Heart left ventricle (tissue), 16 donors: ENCODE results near the gene RND3. TPM values are rescaled to one million over a fixed set of nuclear protein-coding genes. Genes with fewer than 3 reads are reported as not detected.
A peak's percentile ranks its signal among the peaks of the same experiment; 100 is the strongest.

Experiments
- ATAC-seq, 4 donors: fragments of 200-7000 bp; cut with Tn5 transposase; one replicate each; pipeline ENCODE4 v1.9.1; 2020 to 2022; ENCODE audit warnings: moderate library complexity in 4 of 4, mild to moderate bottlenecking in 3 of 4, moderate number of reproducible peaks in 1 of 4
- DNase-seq, 5 donors: peaks; one replicate each; pipeline ENCODE4 v3.0.0-alpha.2; 2020
- H3K27ac ChIP-seq, 12 donors: fragments of 200-600 bp; sonication (generic) in 4 of 12; one replicate each; pipeline versions ENCODE4 v1.5.0 to v1.8.0; 2016 to 2022; ENCODE audit warnings: mild to moderate bottlenecking in 2 of 12
- H3K27me3 ChIP-seq, 9 donors: fragments of 200-600 bp; sonication (generic) in 2 of 9; one replicate each; pipeline versions ENCODE4 v1.5.1 to v1.8.0; 2016 to 2022; ENCODE audit warnings: mild to moderate bottlenecking in 3 of 9
- H3K36me3 ChIP-seq, 9 donors: fragments of 200-600 bp; sonication (generic) in 2 of 9; one replicate each; pipeline versions ENCODE4 v1.5.0 to v1.8.0; 2018 to 2022; ENCODE audit warnings: mild to moderate bottlenecking in 2 of 9
- H3K4me1 ChIP-seq, 12 donors: fragments of 200-600 bp; sonication (generic) in 4 of 12; one replicate each; pipeline versions ENCODE4 v1.5.0 to v1.8.0; 2016 to 2022; ENCODE audit warnings: mild to moderate bottlenecking in 3 of 12
- H3K4me3 ChIP-seq, 12 donors: fragments of 200-600 bp; sonication (generic) in 4 of 12; one replicate each; pipeline versions ENCODE4 v1.5.0 to v1.8.0; 2017 to 2022; ENCODE audit warnings: mild to moderate bottlenecking in 9 of 12, moderate library complexity in 4 of 12
- H3K9me3 ChIP-seq, 12 donors: fragments of 200-600 bp; sonication (generic) in 4 of 12; one replicate each; pipeline versions ENCODE4 v1.5.0 to v1.8.0; 2016 to 2022; ENCODE audit warnings: mild to moderate bottlenecking in 1 of 12
- POLR2A ChIP-seq, 2 donors: fragments of 450-650 bp; IDR thresholded peaks; one replicate each; pipeline ENCODE4 v1.6.1; 2017; ENCODE audit warnings: antibody characterized with exemption in 2 of 2, mild to moderate bottlenecking in 2 of 2, moderate library complexity in 2 of 2
- WGBS, 4 donors: extraction: QIAGEN DNeasy Blood & Tissue Kit in 2 of 4; methylation state at CpG; one replicate each; pipeline versions ENCODE4 v1.1.5 to v1.1.7; 2013 to 2018; 5-methylcytosine and 5-hydroxymethylcytosine counted together
- intact Hi-C, 10 donors: fragments of 100-400 bp; cut with DNase I; formaldehyde crosslinking; loops; one replicate each; pipeline versions ENCODE4 v1.11.1 to v1.14.2; 2022
- polyA plus RNA-seq, 2 donors: library from polyadenylated mRNA; stranded (reverse); fragments of 200-250 nt; gene quantifications; one replicate each; pipeline ENCODE4 v1.2.3, GENCODE V29; 2013
- total RNA-seq, 9 donors: library from RNA; depleted of rRNA in 2 of 9; stranded (reverse); fragments of >200 nt in 2 of 9; fragmentation: NEBNext Ultra II Directional in 3 of 9; extraction: Animal tissue kit (Norgen Biotek cat#: 25700) in 3 of 9; gene quantifications; one replicate each; pipeline versions ENCODE4 v1.1.0 to v1.2.4, GENCODE V29; 2016 to 2023
- TF ChIP-seq, protein P1 (sequence below), 12 donors: fragments of 200-600 bp; sonication (generic) in 4 of 12; IDR thresholded peaks; one replicate each; pipeline versions ENCODE4 v1.5.0 to v1.8.0; 2018 to 2022; ENCODE audit warnings: antibody characterized with exemption in 12 of 12, mild to moderate bottlenecking in 5 of 12
- donor health status: ischemic (EF 13 %, LVEDD 7.1; RV severe dilation, severe dysfunction).
- donor health status: healthy with polysubstance abuse.
- donor health status: DM: no; HTN: yes; CAD: no.
- donor health status: DM: no; HTN: no; CAD: no.
- donor health status: ischemic (EF 25% LVEDD 6.9; RV normal size, moderate dysfunction).
- donor health status: ischemic (EF 25% LVEDD 5.7; RV mildly dilated, moderate dysfunction).
- donor health status: healthy.
- donor health status: DM: yes; HTN: yes; CAD: no.
- donor health status: ischemic (EF 35%, LVEDD 5.7; RV mildly dilated, moderate dysfunction).
- donor health status: nonischemic (EF 11% LVEDD 7.7; RV severe dilation, severe dysfunction).
- donor health status: DM: yes; HTN: yes; CAD: no.
- donor health status: PGD.
- donor health status: ischemic (EF 29% LVEDD 5.4; RV normal size, mild dysfunction).
- donor health status: nonischemic (EF 23%, LVEDD 6.1; RV moderate dilation, normal function).

The RND3 gene
- total and polyA plus RNA-seq, 11 donors = 16.8 to 40.1 (median 30.2) TPM

- DNase-seq = peak in 1 of 5 donors; percentile 34
- 7 to 23% (median 16%) methylated on average over 7 of the region's 7 CpGs for WGBS, 4 donors
- intact Hi-C loops = loop anchor here (5.0 to 10.0 kb wide), 12 partner anchors 57 to 887 kb away; no protein-coding TSS in a partner anchor
Measured at GRCh38 chr2:150484461-150485021, 2.9 kb downstream of the RND3 start.

DNA sequence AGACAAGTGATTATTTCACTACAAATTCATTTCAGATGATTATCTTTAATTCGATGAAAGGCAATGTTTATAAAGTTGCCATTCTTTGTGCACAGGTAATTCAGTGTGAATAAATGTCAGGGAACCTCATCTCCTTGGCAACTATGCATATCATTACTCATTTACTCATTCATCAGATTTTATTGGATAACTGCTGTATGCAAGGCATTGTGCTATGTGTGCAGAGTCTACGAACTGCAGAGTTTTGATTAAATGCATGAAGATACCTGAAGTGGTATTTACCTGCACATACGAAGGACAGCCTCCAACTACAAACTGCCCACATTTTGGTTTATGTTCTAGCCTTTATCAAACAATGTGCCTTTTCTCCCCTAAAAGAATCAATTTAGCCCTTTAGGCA lies 3.5 kb downstream of the RND3 start:
- 48 to 61% (median 49%) methylated on average over 3 of the region's 3 CpGs for WGBS, 4 donors
- Histone ChIP-seq H3K9me3 (no peaks in the 10 kb centered on the region), H3K27me3 (peaks cover 0 to 17% (median 0%) of the 10 kb centered on the region in 9 donors), H3K27ac (peak overlapping the region in 11 of 12 donors; percentile 91 to 99 (median 97)), H3K36me3 (no peaks in the 10 kb centered on the region), H3K4me1 (peaks cover 6 to 60% (median 46%) of the 10 kb centered on the region in 12 donors), H3K4me3 (peak overlapping the region in 11 of 12 donors; percentile 68 to 88 (median 81))
- DNase-seq = no peak
- TF ChIP-seq POLR2A (IDR thresholded peaks at IDR 0.05) = no peak
- TF ChIP-seq, protein P1, sequence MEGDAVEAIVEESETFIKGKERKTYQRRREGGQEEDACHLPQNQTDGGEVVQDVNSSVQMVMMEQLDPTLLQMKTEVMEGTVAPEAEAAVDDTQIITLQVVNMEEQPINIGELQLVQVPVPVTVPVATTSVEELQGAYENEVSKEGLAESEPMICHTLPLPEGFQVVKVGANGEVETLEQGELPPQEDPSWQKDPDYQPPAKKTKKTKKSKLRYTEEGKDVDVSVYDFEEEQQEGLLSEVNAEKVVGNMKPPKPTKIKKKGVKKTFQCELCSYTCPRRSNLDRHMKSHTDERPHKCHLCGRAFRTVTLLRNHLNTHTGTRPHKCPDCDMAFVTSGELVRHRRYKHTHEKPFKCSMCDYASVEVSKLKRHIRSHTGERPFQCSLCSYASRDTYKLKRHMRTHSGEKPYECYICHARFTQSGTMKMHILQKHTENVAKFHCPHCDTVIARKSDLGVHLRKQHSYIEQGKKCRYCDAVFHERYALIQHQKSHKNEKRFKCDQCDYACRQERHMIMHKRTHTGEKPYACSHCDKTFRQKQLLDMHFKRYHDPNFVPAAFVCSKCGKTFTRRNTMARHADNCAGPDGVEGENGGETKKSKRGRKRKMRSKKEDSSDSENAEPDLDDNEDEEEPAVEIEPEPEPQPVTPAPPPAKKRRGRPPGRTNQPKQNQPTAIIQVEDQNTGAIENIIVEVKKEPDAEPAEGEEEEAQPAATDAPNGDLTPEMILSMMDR (IDR thresholded peaks at IDR 0.05) = no peak
- ATAC-seq = no peak
- intact Hi-C loops = loop anchor here in 5 of 10 donors (10.0 kb wide), 5 partner anchors 59 to 679 kb away; no protein-coding TSS in a partner anchor

More at GRCh38 chr2:150484461-150485021, 2.9 kb downstream of the RND3 start:
- H3K36me3 ChIP-seq = no peaks in the 10 kb centered on the region
- H3K4me3 ChIP-seq = peak overlapping the region; percentile 59 to 88 (median 80)
- H3K9me3 ChIP-seq = no peaks in the 10 kb centered on the region
- H3K27me3 ChIP-seq = peaks cover 0 to 17% (median 0%) of the 10 kb centered on the region in 9 donors
- H3K4me1 ChIP-seq = peaks cover 5 to 54% (median 41%) of the 10 kb centered on the region in 12 donors
- no peak for ATAC-seq
- no peak for TF ChIP-seq POLR2A (IDR thresholded peaks at IDR 0.05)
- TF ChIP-seq, protein P1 (IDR thresholded peaks at IDR 0.05) = no peak
- peak overlapping the region; percentile 90 to 99 (median 96) for H3K27ac ChIP-seq

DNA sequence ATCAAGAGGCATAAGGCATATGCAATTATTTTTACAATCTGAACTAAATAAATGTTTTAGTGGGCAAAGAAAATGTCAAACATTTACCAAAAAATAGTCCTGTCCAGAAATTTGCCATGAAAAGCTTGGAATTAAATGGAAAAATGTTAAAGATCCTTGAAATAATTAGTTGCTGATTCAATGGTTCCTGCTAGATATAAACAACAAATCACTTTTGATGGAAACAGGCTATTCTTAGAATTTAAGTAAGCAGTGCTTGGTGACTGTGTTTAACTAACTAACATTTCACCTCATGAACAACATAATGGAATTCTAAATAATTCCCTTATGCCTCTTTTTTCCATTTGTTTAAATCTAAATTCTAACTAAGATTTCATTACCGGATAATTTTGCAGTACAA lies 3.9 kb downstream of the RND3 start:
- no peak for TF ChIP-seq POLR2A (IDR thresholded peaks at IDR 0.05)
- TF ChIP-seq, protein P1 (IDR thresholded peaks at IDR 0.05) = no peak
- intact Hi-C loops = loop anchor here in 5 of 10 donors (10.0 kb wide), 5 partner anchors 59 to 679 kb away; no protein-coding TSS in a partner anchor
- H3K27me3 ChIP-seq = peaks cover 0 to 17% (median 0%) of the 10 kb centered on the region in 9 donors
- peak overlapping the region in 11 of 12 donors; percentile 15 to 99 (median 96) for H3K27ac ChIP-seq
- DNase-seq (no peak), ATAC-seq (no peak)
- no peaks in the 10 kb centered on the region for H3K36me3 ChIP-seq
- 48 to 76% (median 60%) methylated on average over 1 of the region's 1 CpG for WGBS, 4 donors
- H3K9me3 ChIP-seq = no peaks in the 10 kb centered on the region
- peak overlapping the region in 8 of 12 donors; percentile 9 to 88 (median 78) for H3K4me3 ChIP-seq
- peaks cover 6 to 64% (median 51%) of the 10 kb centered on the region in 12 donors for H3K4me1 ChIP-seq

GRCh38 chr2:150482667-150483400 lies 4.6 kb downstream of the RND3 start:
- DNase-seq = no peak
- Histone ChIP-seq H3K9me3 (no peaks in the 10 kb centered on the region), H3K27me3 (peaks cover 0 to 17% (median 0%) of the 10 kb centered on the region in 9 donors), H3K4me1 (peaks cover 6 to 71% (median 58%) of the 10 kb centered on the region in 12 donors), H3K27ac (peak overlapping the region in 11 of 12 donors; percentile 15 to 99 (median 96)), H3K4me3 (peak overlapping the region in 7 of 12 donors; percentile 9 to 88 (median 74)), H3K36me3 (no peaks in the 10 kb centered on the region)
- intact Hi-C loops = loop anchor here in 5 of 10 donors (10.0 kb wide), 5 partner anchors 58 to 678 kb away; no protein-coding TSS in a partner anchor
- WGBS, 4 donors = 22 to 30% (median 27%) methylated on average over 6 of the region's 6 CpGs
- ATAC-seq = no peak
- no peak for TF ChIP-seq POLR2A (IDR thresholded peaks at IDR 0.05)
- TF ChIP-seq, protein P1 (IDR thresholded peaks at IDR 0.05) = no peak
